Heart left ventricle (tissue), 16 donors: ENCODE data around the gene GSTA3. TPM values are rescaled to one million over a fixed set of nuclear protein-coding genes. Genes with fewer than 3 reads are reported as not detected.
"Not testable (repeated sequence)": the region's sequence is repeated elsewhere in the genome, so short reads cannot be mapped to it uniquely, and the experiment has no call there.

Experiments used
- ATAC-seq, 4 donors: fragments of 200-7000 bp; cut with Tn5 transposase; one replicate each; pipeline ENCODE4 v1.9.1; 2020 to 2022; ENCODE audit warnings: moderate library complexity in 4 of 4, mild to moderate bottlenecking in 3 of 4, moderate number of reproducible peaks in 1 of 4
- DNase-seq, 5 donors: peaks; one replicate each; pipeline ENCODE4 v3.0.0-alpha.2; 2020
- H3K27ac ChIP-seq, 12 donors: fragments of 200-600 bp; sonication (generic) in 4 of 12; one replicate each; pipeline versions ENCODE4 v1.5.0 to v1.8.0; 2016 to 2022; ENCODE audit warnings: mild to moderate bottlenecking in 2 of 12
- H3K27me3 ChIP-seq, 9 donors: fragments of 200-600 bp; sonication (generic) in 2 of 9; one replicate each; pipeline versions ENCODE4 v1.5.1 to v1.8.0; 2016 to 2022; ENCODE audit warnings: mild to moderate bottlenecking in 3 of 9
- H3K36me3 ChIP-seq, 9 donors: fragments of 200-600 bp; sonication (generic) in 2 of 9; one replicate each; pipeline versions ENCODE4 v1.5.0 to v1.8.0; 2018 to 2022; ENCODE audit warnings: mild to moderate bottlenecking in 2 of 9
- H3K4me1 ChIP-seq, 12 donors: fragments of 200-600 bp; sonication (generic) in 4 of 12; one replicate each; pipeline versions ENCODE4 v1.5.0 to v1.8.0; 2016 to 2022; ENCODE audit warnings: mild to moderate bottlenecking in 3 of 12
- H3K4me3 ChIP-seq, 12 donors: fragments of 200-600 bp; sonication (generic) in 4 of 12; one replicate each; pipeline versions ENCODE4 v1.5.0 to v1.8.0; 2017 to 2022; ENCODE audit warnings: mild to moderate bottlenecking in 9 of 12, moderate library complexity in 4 of 12
- H3K9me3 ChIP-seq, 12 donors: fragments of 200-600 bp; sonication (generic) in 4 of 12; one replicate each; pipeline versions ENCODE4 v1.5.0 to v1.8.0; 2016 to 2022; ENCODE audit warnings: mild to moderate bottlenecking in 1 of 12
- POLR2A ChIP-seq, 2 donors: fragments of 450-650 bp; IDR thresholded peaks; one replicate each; pipeline ENCODE4 v1.6.1; 2017; ENCODE audit warnings: antibody characterized with exemption in 2 of 2, mild to moderate bottlenecking in 2 of 2, moderate library complexity in 2 of 2
- WGBS, 4 donors: extraction: QIAGEN DNeasy Blood & Tissue Kit in 2 of 4; methylation state at CpG; one replicate each; pipeline versions ENCODE4 v1.1.5 to v1.1.7; 2013 to 2018; 5-methylcytosine and 5-hydroxymethylcytosine counted together
- intact Hi-C, 10 donors: fragments of 100-400 bp; cut with DNase I; formaldehyde crosslinking; loops; one replicate each; pipeline versions ENCODE4 v1.11.1 to v1.14.2; 2022
- polyA plus RNA-seq, 2 donors: library from polyadenylated mRNA; stranded (reverse); fragments of 200-250 nt; gene quantifications; one replicate each; pipeline ENCODE4 v1.2.3, GENCODE V29; 2013
- total RNA-seq, 9 donors: library from RNA; depleted of rRNA in 2 of 9; stranded (reverse); fragments of >200 nt in 2 of 9; fragmentation: NEBNext Ultra II Directional in 3 of 9; extraction: Animal tissue kit (Norgen Biotek cat#: 25700) in 3 of 9; gene quantifications; one replicate each; pipeline versions ENCODE4 v1.1.0 to v1.2.4, GENCODE V29; 2016 to 2023
- TF ChIP-seq, protein P1 (sequence below), 12 donors: fragments of 200-600 bp; sonication (generic) in 4 of 12; IDR thresholded peaks; one replicate each; pipeline versions ENCODE4 v1.5.0 to v1.8.0; 2018 to 2022; ENCODE audit warnings: antibody characterized with exemption in 12 of 12, mild to moderate bottlenecking in 5 of 12
- donor health status: ischemic (EF 13 %, LVEDD 7.1; RV severe dilation, severe dysfunction).
- donor health status: healthy with polysubstance abuse.
- donor health status: DM: no; HTN: yes; CAD: no.
- donor health status: DM: no; HTN: no; CAD: no.
- donor health status: ischemic (EF 25% LVEDD 6.9; RV normal size, moderate dysfunction).
- donor health status: ischemic (EF 25% LVEDD 5.7; RV mildly dilated, moderate dysfunction).
- donor health status: healthy.
- donor health status: DM: yes; HTN: yes; CAD: no.
- donor health status: ischemic (EF 35%, LVEDD 5.7; RV mildly dilated, moderate dysfunction).
- donor health status: nonischemic (EF 11% LVEDD 7.7; RV severe dilation, severe dysfunction).
- donor health status: DM: yes; HTN: yes; CAD: no.
- donor health status: PGD.
- donor health status: ischemic (EF 29% LVEDD 5.4; RV normal size, mild dysfunction).
- donor health status: nonischemic (EF 23%, LVEDD 6.1; RV moderate dilation, normal function).

GSTA3 gene
- total and polyA plus RNA-seq, 11 donors = not detected

DNA sequence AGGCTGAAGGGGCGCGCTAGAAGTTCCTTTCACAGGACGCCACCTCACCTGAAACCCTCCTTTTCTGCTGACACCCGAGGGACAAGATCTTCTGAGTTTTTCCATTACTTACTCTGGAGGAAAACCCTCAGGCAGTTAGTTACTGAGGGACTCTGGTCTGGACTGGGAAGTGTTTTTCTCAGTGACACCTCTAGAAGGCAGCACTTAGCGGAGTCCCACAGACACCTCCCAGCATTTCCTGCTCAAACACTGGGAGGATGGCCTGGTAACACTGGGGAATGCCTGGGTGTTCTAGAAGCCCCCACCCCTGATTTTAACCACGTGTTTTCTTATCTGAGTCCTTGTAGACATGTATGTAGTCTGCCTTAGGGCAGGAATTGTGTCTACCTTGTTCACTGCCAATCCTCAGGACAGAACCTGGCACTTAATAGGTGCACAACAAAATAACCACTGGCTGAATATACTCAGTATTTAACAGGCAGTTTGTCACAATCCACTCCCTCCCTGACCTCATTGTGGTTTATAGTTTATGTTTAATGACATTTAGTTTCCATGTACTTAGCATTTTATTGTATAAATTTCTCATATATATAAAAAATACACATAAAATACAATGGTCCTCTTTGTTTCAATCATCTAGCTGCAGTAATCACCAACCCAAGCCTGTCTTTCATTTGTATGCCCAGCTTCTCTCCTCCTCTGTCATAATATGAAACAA is 4.8 kb downstream of the GSTA3 start:
- ATAC-seq = no peak

DNA sequence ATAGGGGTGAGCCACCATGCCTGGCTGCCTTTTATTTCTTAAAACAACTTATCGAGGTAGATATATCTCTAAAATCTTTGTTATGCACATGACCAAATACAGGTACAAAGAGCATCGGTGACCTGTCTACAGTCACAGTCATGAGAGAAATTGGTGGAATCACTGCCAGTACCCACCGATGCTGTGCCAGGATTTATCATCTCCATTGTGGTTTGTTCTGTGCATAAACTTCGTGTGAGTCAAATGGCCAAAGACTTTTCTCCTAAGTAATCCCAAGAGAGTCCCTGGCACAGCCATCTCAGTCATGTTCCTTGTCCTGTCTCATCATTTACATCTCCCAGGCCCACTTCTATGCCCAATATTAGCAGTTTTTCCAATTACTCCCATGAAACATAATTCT is 9.0 kb downstream of the GSTA3 start:
- TF ChIP-seq POLR2A (IDR thresholded peaks at IDR 0.05) = no peak
- TF ChIP-seq, protein P1, sequence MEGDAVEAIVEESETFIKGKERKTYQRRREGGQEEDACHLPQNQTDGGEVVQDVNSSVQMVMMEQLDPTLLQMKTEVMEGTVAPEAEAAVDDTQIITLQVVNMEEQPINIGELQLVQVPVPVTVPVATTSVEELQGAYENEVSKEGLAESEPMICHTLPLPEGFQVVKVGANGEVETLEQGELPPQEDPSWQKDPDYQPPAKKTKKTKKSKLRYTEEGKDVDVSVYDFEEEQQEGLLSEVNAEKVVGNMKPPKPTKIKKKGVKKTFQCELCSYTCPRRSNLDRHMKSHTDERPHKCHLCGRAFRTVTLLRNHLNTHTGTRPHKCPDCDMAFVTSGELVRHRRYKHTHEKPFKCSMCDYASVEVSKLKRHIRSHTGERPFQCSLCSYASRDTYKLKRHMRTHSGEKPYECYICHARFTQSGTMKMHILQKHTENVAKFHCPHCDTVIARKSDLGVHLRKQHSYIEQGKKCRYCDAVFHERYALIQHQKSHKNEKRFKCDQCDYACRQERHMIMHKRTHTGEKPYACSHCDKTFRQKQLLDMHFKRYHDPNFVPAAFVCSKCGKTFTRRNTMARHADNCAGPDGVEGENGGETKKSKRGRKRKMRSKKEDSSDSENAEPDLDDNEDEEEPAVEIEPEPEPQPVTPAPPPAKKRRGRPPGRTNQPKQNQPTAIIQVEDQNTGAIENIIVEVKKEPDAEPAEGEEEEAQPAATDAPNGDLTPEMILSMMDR (IDR thresholded peaks at IDR 0.05) = no peak
- Histone ChIP-seq H3K27ac (no peak overlapping the region), H3K4me3 (no peak overlapping the region), H3K4me1 (no peaks in the 10 kb centered on the region), H3K9me3 (no peaks in the 10 kb centered on the region), H3K27me3 (no peaks in the 10 kb centered on the region), H3K36me3 (no peaks in the 10 kb centered on the region)
- intact Hi-C loops = no loop called here
- ATAC-seq (no peak), DNase-seq (no peak)
- WGBS, 4 donors = 84 to 89% (median 86%) methylated on average over 4 of the region's 4 CpGs

More for the DNA sequence above, 4.8 kb downstream of the GSTA3 start:
- no peak overlapping the region for H3K4me3 ChIP-seq
- no peaks in the 10 kb centered on the region for H3K4me1 ChIP-seq
- H3K36me3 ChIP-seq = no peaks in the 10 kb centered on the region
- H3K27me3 ChIP-seq = no peaks in the 10 kb centered on the region
- no peak for TF ChIP-seq POLR2A (IDR thresholded peaks at IDR 0.05)
- TF ChIP-seq, protein P1 (IDR thresholded peaks at IDR 0.05) = no peak
- no peak overlapping the region for H3K27ac ChIP-seq
- H3K9me3 ChIP-seq = peaks cover 0 to 3% (median 0%) of the 10 kb centered on the region in 12 donors
- 56 to 66% (median 59%) methylated on average over 6 of the region's 6 CpGs for WGBS, 4 donors
- DNase-seq = no peak
- intact Hi-C loops = no loop called here

DNA sequence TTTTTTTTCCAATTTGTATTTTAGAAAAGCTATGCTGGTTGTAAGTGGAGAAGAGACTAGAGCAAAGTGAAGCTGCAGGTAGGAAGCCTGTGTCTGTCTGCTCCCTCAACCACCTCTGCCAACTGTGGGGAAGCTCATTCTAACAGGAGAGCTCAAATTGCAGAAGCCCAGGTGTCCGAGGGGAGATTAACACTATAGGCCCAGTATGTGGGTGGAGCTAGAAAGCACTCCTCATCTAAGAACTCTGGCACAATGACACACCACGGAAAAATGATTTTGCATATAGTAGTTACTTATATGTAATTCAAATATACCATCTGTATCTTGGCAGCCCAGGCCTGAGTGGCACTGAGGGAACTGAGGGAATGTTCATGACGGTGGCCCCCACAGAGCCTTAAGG is 13.7 kb downstream of the GSTA3 start:
- WGBS, 4 donors = 54 to 63% (median 56%) methylated on average over 3 of the region's 3 CpGs
- H3K4me1 ChIP-seq, ATAC-seq, H3K9me3 ChIP-seq, intact Hi-C loops, H3K4me3 ChIP-seq, DNase-seq, H3K27ac ChIP-seq, H3K27me3 ChIP-seq, H3K36me3 ChIP-seq: not testable (repeated sequence)

DNA sequence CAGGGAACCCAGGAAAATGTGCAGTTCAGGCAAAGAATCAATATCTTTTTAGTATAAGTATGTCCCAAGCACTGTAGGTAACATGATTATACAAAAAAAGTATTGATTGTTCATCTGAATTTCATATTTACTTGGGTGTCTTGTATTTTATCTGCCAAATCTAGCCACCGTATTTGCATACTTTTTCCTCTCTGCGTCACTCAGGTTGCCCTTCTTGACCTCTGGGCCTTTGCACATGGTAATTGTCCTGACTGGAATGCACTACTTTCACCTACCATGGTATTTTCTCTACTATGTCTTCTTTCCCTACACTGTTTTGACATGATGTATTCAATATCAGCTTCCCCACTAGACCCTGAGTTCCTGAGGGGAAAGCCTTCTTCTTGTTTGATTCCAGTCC is 15.2 kb downstream of the GSTA3 start:
- Histone ChIP-seq H3K9me3 (no peaks in the 10 kb centered on the region), H3K4me1 (no peaks in the 10 kb centered on the region), H3K36me3 (no peaks in the 10 kb centered on the region), H3K27me3 (no peaks in the 10 kb centered on the region), H3K4me3 (no peak overlapping the region), H3K27ac (no peak overlapping the region)
- no peak for TF ChIP-seq POLR2A (IDR thresholded peaks at IDR 0.05)
- TF ChIP-seq, protein P1 (IDR thresholded peaks at IDR 0.05) = no peak
- no peak for ATAC-seq
- WGBS, 4 donors = 72 to 80% (median 75%) methylated on average over 2 of the region's 2 CpGs
- DNase-seq = no peak
- intact Hi-C loops = no loop called here

DNA sequence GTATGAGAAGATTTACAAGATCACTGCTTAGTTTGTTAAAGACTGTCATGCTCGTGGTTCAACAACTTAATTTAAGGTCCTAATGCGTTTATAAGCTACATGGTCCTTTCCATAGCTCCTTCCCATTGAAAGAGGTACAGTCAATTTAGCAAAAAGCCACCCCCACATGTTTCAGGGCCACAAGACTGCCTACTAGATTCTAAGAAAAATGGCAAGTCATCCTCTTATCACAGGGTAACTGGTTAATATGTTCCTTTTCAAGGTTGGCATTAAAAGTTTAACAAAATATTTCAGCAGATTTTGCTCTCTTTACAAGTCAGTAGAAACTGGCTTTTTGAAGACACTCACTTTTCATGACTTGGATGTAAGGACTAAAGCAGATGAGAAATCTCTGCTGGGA is 15.7 kb downstream of the GSTA3 start:
- 55 to 74% (median 69%) methylated on average over 2 of the region's 2 CpGs for WGBS, 4 donors
- H3K27me3 ChIP-seq = no peaks in the 10 kb centered on the region

More for the DNA sequence above, 15.7 kb downstream of the GSTA3 start:
- Histone ChIP-seq H3K4me1 (no peaks in the 10 kb centered on the region), H3K4me3 (no peak overlapping the region), H3K9me3 (no peaks in the 10 kb centered on the region), H3K27ac (no peak overlapping the region), H3K36me3 (no peaks in the 10 kb centered on the region)
- DNase-seq (no peak), ATAC-seq (no peak)
- intact Hi-C loops = no loop called here
- TF ChIP-seq, protein P1 (IDR thresholded peaks at IDR 0.05) = no peak
- TF ChIP-seq POLR2A (IDR thresholded peaks at IDR 0.05) = no peak
